OCI-LY7 (cell line): ENCODE results near the gene S100B.

ENCODE experiments used
- CTCF ChIP-seq: fragments of 200-600 bp; sonication (generic); conservative IDR thresholded peaks from 2 replicates; pipeline ENCODE4 v1.5.1; 2014; ENCODE audit warnings: mild to moderate bottlenecking, antibody characterized with exemption, low read length, moderate library complexity, mixed read lengths
- EZH2phosphoT487 ChIP-seq: fragments of 200-600 bp; sonication (generic); IDR thresholded peaks from 2 replicates; pipeline ENCODE4 v1.6.1; 2018; ENCODE audit warnings: low read depth, borderline replicate concordance, mild to moderate bottlenecking, mixed run types, antibody characterized with exemption, low read length, moderate library complexity, mixed read lengths

GRCh38 chr21:46617267-46618051 lies 12.6 kb upstream of the S100B start:
- TF ChIP-seq EZH2phosphoT487 (no peak), CTCF (no peak)
